ENCODE results near the gene MRPL4. TPM values are rescaled to one million over a fixed set of nuclear protein-coding genes. Genes with fewer than 3 reads are reported as not detected.

MRPL4 gene
- total RNA-seq, 4 donors from 2014 or later: 77.6 to 105 (median 92.6) TPM

- no peak for DNase-seq
- Histone ChIP-seq H3K36me3 (peaks cover 12 to 43% (median 28%) of the 10 kb centered on the region in 3 donors), H3K4me1 (peaks cover 3 to 19% (median 13%) of the 10 kb centered on the region in 3 donors), H3K4me3 (no peak overlapping the region), H3K27me3 (no peaks in the 10 kb centered on the region), H3K27ac (no peak overlapping the region), H3K9me3 (no peaks in the 10 kb centered on the region)
- TF ChIP-seq POLR2A (IDR thresholded peaks at IDR 0.05) (no peak), CTCF (IDR thresholded peaks at IDR 0.05) (no peak)
- 24 to 51% methylated on average over 7 of the region's 8 CpGs for WGBS, 2 donors
- intact Hi-C loops (cut with DNase I): no loop called here
Observed at GRCh38 chr19:10260141-10260584, 8.1 kb downstream of the MRPL4 start.

GRCh38 chr19:10262771-10263170 is 10.8 kb downstream of the MRPL4 start:
- 72 to 80% methylated on average over 5 to 7 of the region's 7 CpGs for WGBS, 2 donors
- H3K27ac ChIP-seq: no peak overlapping the region
- no peaks in the 10 kb centered on the region for H3K27me3 ChIP-seq
- peaks cover 3 to 20% (median 13%) of the 10 kb centered on the region in 3 donors for H3K4me1 ChIP-seq
- H3K36me3 ChIP-seq: peaks cover 9 to 17% (median 10%) of the 10 kb centered on the region in 3 donors
- TF ChIP-seq POLR2A (IDR thresholded peaks at IDR 0.05) (no peak), CTCF (IDR thresholded peaks at IDR 0.05) (no peak)
- no peak overlapping the region for H3K4me3 ChIP-seq
- intact Hi-C loops (cut with DNase I): no loop called here
- no peaks in the 10 kb centered on the region for H3K9me3 ChIP-seq
- DNase-seq: no peak

GRCh38 chr19:10266706-10267105 is 14.7 kb downstream of the MRPL4 start:
- intact Hi-C loops (cut with DNase I): no loop called here
- WGBS, 2 donors: 86 to 87% methylated on average over 7 of the region's 7 CpGs
- Histone ChIP-seq H3K9me3 (no peaks in the 10 kb centered on the region), H3K4me3 (no peak overlapping the region), H3K27ac (no peak overlapping the region), H3K4me1 (peaks cover 15 to 40% (median 21%) of the 10 kb centered on the region in 3 donors), H3K36me3 (no peaks in the 10 kb centered on the region), H3K27me3 (peaks cover 0 to 18% (median 0%) of the 10 kb centered on the region in 4 donors)
- no peak for DNase-seq
- TF ChIP-seq POLR2A (IDR thresholded peaks at IDR 0.05) (no peak), CTCF (IDR thresholded peaks at IDR 0.05) (no peak)

DNA sequence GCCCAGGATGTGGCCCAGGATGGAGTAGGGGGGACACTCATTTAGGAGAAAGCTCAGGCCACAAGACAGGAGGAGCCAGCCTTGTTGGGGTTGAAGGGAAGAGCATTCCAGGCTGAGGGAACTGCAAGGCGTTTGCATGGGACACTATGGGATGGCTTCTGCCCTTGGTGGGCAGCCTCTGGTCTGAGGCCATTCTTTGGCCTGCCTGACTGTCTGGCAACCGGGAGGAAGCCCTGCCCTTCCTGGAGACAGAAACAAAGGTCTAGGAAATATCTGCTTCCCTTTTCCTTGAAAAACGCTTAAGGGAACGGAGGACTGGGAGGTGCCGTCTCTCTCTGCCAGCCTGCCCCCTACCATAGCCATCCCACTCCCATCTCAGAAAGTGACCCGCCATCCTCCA is 16.1 kb downstream of the MRPL4 start:
- TF ChIP-seq CTCF (IDR thresholded peaks at IDR 0.05) (no peak), POLR2A (IDR thresholded peaks at IDR 0.05) (no peak)
- no peak for DNase-seq
- Histone ChIP-seq H3K36me3 (no peaks in the 10 kb centered on the region), H3K27ac (peak overlapping the region in 3 of 4 donors; percentile 49 to 89 (median 80)), H3K9me3 (no peaks in the 10 kb centered on the region), H3K27me3 (peaks cover 0 to 18% (median 0%) of the 10 kb centered on the region in 4 donors), H3K4me1 (peaks cover 21 to 53% (median 21%) of the 10 kb centered on the region in 3 donors), H3K4me3 (no peak overlapping the region)
- intact Hi-C loops (cut with DNase I): loop anchor here (2.0 kb wide), 1 partner anchor 121 kb away; no protein-coding TSS in a partner anchor
- 41 to 63% methylated on average over 3 to 5 of the region's 6 CpGs for whole genome bisulfite sequencing, 2 donors

DNA sequence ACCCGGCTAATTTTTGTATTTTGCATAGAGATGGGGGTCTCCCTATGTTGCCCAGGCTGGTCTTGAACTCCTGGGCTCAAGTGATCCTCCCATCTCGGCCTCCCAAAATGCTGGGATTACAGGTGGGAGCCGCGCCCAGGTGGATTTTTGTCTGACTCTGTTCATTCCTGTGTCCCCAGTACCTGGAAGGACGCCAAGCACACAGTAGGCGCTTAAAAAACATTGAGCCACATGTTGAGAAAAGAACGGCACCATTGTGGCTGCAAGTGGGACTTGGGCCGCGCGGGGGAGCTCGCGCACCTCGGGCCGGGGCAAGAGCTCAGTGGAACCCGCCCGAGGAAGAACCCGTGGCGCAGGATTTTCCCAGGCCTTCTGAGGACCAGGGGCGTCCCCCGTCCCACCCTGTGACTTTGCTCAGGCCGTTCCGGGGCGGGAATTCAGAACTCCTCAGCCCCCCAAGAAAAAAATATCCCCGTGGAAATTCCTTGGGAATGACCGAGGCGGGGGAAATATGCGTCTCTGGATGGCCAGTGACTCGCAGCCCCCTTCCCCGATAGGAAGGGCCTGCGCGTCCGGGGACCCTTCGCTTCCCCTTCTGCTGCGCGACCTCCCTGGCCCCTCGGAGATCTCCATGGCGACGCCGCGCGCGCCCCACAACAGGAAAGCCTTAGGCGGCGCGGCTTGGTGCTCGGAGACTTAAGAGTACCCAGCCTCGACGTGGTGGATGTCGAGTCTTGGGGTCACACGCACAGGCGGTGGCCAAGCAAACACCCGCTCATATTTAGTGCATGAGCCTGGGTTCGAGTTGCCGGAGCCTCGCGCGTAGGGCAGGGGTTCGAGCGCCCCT is 17.5 kb downstream of the MRPL4 start:
- Histone ChIP-seq H3K4me3 (peak overlapping the region; percentile 27 to 67 (median 48)), H3K36me3 (peaks cover 0 to 4% (median 0%) of the 10 kb centered on the region in 3 donors), H3K27ac (peak overlapping the region; percentile 76 to 93 (median 84)), H3K9me3 (no peaks in the 10 kb centered on the region), H3K27me3 (peaks cover 0 to 18% (median 0%) of the 10 kb centered on the region in 4 donors), H3K4me1 (peaks cover 21 to 61% (median 21%) of the 10 kb centered on the region in 3 donors)
- DNase-seq: peak; percentile 40
- intact Hi-C loops (cut with DNase I): loop anchor here (2.0 kb wide), 1 partner anchor 119 kb away; no protein-coding TSS in a partner anchor
- TF ChIP-seq POLR2A (IDR thresholded peaks at IDR 0.05) (no peak), CTCF (IDR thresholded peaks at IDR 0.05) (peak; percentile 93 to 98 (median 96))
- WGBS, 2 donors: 0 to 3% methylated on average over 16 to 17 of the region's 59 CpGs
